Measurements from ENCODE around the gene KRTAP10-10. TPM values are rescaled to one million over a fixed set of nuclear protein-coding genes. Genes with fewer than 3 reads are reported as not detected.
"Not testable (repeated sequence)": the region's sequence is repeated elsewhere in the genome, so short reads cannot be mapped to it uniquely, and the experiment has no call there.

Gene KRTAP10-10
- total RNA-seq, 1 donor from 2014 or later = not detected

DNA sequence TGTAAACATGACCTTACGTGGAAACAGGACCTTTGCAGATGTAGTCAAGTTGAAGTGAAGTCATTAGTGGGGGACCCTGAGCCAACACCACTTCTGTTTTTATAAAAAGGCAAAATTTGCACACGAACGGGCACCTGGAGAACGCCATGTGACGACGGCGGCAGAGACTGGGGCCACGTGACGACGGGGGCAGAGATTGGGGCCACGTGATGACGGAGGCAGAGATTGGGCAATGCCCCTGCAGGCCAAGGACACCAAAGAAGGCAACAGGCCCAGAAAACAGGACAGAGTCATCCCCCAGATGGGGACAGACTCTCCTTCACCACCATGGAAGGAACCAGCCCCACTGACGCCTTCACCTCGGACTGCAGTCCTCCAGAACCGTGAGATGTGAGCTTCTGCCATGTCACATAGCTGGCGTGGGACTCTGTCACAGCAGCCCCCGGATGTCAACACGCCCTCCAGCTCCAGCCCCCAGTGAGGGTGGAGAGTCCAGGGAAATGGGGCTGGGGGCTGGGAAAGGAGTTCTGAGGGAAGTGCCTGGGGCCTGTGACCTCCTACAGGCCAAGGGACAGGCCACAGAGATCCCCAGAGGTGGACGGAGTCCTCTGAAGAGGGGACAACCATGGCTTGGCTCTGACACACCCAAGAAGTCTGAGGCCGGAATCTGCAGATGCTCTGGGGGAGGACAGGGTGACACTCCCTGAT lies 13.3 kb downstream of the KRTAP10-10 start:
- no peak for DNase-seq (ENCODE audit: low read depth in 2 of 2)

DNA sequence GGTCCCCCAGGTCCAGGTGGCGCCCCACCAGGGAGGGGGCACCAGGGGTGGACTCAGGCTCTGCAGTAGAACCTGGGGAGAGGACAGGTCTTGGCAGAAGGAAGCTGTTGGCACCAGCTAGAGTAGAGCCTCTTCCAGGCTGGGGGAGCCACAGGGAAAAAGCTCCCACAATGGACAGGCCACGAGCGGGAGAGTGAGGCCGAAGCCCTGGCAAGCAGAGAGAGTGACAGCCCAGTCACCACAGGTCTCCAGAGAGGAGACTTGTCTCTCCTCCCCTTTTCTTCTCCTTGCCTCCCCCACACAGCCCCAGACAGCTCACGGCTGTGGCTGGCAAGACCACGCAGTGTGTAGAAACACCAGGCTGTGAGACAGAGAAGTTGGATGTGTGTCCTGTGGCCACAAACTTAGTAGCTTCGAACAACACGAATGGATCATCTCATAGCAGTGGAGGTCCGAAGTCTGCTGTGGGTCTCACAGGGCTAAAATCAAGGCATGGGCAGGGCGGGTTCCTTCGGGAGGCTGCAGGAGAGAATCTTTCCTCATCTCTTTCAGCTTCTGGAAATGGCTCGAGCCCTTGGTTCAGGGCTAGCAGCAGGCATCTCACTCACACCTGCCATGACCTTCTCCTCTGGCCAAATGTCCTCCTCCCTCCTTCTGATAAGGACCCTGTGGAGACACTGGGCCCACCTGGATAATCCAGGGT lies 14.0 kb downstream of the KRTAP10-10 start:
- no peak for DNase-seq (ENCODE audit: low read depth in 2 of 2)

DNA sequence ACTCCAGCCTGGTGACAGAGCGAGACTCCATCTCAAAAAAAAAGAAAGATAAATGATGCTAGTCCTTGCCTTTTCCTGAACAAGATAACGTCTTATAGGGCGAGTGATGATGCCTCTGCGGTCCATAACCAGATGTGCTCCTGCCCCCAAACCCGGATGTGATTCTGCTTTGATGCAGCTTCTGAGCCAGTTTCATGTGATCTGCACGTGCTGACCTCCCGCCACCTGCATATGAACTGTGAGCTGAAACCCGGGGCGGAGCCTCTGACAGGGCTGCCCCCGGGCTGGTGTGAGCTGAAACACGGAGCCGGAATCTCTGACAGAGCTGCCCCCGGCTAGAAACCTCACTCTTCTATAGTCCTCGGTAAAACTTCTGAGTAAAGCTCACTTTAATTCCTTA lies 16.0 kb downstream of the KRTAP10-10 start:
- DNase-seq (ENCODE audit: low read depth in 2 of 2) = no peak

DNA sequence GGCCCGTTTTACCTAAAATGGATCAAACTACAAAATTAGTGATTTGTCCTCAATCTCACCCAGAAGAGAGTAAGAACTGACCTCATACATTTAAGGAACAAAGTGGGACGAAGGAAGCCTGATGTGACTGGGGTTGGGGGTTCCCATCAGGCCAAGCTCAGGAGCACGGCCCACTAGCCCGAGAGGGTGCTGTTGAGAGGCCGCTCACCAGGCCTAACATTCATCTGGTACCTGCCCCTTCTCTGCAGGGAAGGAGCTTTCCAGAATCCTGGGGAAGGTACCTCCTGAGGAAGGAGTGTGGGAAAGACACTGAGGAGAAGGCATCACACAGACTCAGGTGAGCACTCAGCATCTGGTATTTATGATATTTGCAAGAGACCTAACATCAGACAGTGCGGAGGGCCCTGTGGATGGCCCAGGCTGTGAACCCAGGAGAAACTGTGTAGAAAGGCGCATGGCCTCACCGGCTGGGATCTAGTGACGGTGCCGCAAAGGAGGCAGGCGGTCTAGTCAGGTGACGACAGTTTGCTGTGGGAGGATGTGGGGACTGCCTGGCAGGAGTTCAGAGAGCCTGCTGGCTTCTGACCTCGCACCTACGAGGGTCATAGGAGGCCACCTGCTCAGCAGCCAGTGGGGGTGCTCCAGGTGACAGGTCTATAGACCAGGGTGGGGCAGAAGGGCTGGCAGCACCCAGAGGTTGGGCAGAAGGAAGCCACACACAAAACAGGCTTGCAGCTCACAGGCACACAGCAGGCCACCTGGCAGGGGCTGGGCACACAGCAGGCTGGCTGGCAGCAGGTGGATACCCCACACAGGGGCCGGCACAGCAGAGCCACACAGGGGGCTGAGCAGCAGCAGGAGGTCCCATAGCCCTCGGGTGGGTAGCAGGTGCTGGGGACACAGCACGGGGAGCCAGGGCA lies 16.8 kb downstream of the KRTAP10-10 start:
- DNase-seq (ENCODE audit: low read depth in 2 of 2) = no peak

DNA sequence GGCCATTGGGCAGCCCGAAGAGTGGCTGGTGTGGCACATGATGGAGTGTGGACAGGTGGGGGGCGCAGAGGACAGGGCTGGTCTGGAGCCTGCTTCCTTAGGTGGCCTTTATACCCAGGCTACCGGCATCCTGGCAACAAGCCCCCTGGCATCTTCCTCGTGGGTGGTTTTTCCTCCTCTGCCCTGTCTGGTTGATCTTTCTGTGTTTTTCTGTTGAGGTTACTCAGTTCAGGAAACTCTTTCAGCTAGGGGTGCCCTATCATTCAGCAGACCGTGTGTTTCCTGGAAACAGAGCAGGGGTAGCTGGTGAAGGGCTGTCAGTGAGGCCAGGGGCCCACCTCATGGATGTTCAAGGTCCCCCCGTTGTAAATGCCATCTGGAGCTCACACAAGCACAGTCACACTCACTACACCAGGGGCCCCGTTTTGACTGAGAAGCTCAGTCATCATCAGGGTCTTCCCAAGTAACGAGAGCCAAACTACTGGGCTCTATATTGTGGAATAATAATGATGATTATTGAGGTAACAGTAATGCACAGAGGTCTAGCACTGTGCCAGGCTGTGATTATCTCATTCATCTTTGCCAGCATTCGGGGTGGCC lies 17.5 kb downstream of the KRTAP10-10 start, which contains the start of gene KRTAP12-4:
KRTAP12-4 (minus strand) TSS at position 84 of the 600 bp plus-strand sequence; CDS start at position 39, 45 bp downstream.
- no peak for DNase-seq (ENCODE audit: low read depth in 2 of 2)

DNA sequence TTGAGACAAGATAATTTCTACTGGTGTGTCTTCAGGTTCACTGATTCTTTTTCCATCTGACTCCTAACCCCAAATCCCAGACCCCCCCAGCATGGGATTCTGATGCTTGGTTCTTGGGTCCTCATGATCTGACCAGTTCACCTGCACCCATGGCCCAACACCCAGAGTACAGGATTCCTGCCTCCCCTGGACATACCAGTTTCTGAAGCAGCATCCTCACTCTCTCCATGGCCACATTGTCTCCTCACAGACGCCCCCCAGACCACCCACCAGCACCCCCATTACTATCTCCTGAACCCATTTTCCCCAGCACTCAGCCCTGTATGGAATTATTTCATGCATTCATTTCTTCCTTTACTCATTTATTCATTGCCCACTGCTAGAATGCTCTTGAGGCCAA lies 19.7 kb downstream of the KRTAP10-10 start:
- DNase-seq (ENCODE audit: low read depth in 2 of 2) = no peak

DNA sequence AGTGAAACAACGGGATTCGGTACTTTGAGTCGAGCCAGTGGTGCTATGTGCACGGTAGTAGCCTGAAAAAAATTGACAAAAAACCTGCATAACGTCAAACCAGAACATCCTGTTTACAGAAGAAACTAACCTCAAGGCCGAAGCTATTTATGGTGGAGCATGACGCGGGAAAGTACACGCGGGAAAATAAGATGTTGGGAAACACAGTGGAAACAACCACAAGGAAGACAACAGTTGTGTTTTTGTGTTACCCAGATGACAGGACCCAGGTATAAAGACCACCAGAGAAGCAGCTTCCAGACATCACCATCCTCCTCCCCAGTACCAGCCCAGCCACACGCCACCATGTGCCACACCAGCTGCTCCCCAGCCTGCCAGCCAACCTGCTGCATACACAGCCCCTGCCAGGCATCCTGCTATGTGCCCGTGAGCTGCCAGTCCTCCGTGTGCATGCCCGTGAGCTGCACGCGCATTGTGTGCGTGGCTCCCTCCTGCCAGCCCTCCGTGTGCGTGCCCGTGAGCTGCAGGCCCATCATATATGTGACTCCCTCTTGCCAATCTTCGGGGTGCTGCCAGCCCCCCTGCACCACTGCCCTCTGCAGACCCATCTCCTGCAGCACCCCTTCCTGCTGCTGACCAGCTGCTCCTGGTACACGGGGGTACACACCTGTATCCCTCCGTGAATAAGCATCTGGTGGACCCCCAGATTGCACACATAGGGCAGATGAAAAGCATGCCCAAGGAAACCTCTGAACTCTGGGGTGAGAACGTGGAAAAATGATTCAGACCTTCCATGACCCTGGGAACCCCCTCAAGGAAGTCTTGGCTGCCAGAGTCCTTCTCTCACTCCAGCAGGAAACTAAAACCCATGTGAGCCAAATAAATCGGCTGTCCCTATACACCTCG lies 20.7 kb downstream of the KRTAP10-10 start, which contains the start of gene KRTAP12-3:
KRTAP12-3 (plus strand) TSS at position 298 of the 906 bp plus-strand sequence; CDS start at position 346, 48 bp downstream.
- no peak for DNase-seq (ENCODE audit: low read depth in 2 of 2)

DNA sequence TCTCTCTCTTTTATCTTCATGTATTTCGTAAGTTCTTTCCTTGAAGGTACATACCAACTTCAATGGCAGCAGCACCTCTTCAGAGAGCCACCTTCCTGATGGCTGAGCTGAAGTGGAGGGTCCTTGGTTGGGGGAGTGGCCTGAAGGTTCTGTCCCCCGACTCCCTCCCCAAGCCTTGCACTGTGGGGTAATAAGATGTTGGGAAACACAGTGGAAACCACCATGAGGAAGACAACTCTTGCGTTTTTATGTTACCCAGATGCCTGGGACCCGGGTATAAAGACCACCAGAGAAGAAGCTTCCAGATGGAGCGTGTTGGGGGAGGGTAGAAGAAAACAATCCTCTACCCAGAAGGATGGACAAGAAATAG lies 21.4 kb downstream of the KRTAP10-10 start:
- no peak for DNase-seq (ENCODE audit: low read depth in 2 of 2)

DNA sequence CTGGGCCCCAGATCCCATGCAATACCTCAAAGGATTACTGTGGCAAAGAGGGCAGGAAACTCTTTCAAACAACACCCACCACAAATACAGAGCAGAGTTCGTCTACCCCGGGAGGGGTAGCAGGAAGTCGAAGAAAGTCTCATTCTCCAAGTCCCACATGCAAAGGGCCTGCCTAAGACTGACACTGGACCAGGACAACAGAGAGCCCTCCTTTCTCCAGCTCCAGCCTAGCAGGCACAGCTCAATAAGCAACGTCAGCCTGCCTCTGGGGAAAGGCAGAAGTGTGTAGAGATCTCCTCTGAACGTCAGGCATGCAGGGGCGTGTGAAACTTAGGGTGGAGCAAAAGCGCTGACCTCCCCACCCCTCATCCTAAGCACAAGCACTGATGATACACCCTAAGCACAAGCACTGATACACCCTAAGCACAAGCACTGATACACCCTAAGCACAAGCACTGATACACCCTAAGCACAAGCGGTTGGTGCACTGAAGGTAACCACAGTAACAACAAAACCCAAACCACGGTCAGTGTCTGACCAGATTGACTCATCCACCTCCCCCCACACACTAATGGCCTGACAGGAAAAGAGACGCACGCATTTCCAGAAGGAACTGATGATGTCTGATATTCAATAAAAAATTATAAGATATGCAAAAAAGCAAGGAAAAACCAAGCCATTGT lies 21.9 kb downstream of the KRTAP10-10 start:
- no peak for DNase-seq (ENCODE audit: low read depth in 2 of 2)

DNA sequence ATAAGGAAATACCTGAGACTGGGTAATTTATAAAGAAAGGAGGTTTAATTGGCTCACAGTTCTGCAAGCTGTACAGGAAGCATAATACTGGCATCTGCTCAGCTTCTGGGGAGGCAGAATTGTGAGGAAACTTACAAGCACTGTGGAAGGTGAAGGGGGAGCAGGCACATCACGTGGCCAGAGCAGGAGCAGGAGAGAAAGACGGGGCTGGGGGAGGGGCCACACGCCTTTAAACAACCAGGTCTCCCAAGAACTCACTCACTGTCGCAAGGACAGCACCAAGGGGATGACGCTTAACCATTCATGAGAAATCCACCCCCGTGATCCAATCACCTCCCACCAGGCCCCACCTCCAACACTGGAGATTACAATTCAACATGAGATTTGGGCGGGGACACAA lies 24.4 kb downstream of the KRTAP10-10 start:
- DNase-seq (ENCODE audit: low read depth in 2 of 2) = not testable (repeated sequence)

DNA sequence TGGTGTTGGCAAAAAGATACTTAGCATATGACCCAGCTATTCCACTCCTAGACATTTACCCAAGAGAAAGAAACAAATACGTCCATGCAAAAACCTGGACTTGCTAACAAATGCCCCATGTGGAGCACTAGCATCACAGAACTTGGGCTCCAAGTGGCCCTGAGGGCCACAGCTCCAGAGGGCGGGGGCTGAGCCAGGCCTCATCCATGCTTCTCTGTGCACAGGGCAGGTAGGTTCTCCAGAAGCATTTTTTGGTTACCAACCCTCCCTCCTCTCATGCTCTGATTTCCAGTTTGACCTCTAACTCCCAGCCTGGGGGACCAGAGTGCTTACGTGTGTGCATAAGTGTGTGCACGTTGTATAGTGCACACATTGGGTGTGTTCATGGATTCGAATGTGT lies 27.5 kb downstream of the KRTAP10-10 start:
- DNase-seq (ENCODE audit: low read depth in 2 of 2) = no peak

DNA sequence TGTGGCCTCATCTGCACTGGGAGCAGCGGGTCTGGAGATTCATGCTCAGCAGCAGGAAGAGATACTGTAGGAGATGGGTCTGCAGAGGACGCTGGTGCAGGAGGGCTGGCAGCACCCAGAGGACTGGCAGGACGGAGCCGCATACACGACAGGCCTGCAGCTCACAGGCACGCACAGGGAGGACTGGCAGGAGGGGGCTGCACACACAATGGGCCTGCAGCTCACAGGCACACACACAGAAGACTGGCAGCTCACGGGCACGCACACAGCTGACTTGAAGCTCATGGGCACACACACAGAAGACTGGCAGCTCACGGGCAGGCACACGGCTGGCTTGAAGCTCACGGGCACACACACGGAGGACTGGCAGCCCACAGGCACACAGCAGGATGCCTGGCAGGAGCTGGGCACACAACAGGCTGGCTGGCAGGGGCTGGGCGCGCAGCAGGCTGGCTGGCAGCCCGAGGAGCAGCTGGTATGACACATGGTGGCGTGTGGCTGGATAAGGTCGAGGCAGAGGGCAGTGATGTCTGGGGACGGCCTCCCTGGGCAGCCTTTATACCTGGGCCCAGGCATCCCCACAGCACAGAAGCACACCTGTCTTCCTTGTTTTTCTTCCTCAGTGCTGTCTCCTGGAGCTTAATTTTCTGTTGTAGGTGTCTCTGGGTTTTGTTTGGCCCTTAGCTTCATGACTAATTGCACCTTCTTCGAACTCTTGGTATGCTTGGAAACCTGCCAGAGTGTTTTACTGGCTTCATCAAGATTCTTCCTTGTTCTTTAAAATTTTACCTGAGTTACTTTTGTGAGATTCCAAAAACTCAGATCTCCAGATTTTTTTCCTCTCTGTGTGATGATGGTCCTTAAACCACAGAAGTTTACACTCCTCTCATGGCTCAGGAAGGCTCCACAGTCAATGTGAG lies 29.5 kb downstream of the KRTAP10-10 start, which contains the start of gene KRTAP12-2:
KRTAP12-2 (minus strand) TSS at position 527 of the 920 bp plus-strand sequence; CDS start at position 486, 41 bp downstream.
- no peak for DNase-seq (ENCODE audit: low read depth in 2 of 2)

DNA sequence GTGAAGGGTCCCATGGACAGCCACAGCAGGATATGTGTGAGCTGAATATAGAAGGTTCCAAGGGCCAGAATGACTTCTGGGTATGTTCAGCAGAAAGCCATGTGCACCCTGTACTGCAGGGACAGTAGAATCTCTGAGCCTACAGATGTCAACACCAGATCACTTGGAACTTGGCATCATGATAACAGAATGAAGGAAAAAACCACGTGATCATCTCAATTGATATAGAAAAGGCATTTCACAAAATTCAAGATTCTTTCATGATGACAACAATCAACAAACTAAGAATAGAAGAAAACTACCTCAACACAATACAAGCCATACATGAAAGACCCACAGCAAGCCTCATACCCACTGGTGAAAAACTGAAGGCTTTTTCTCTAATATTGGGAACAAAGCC lies 30.5 kb downstream of the KRTAP10-10 start:
- no peak for DNase-seq (ENCODE audit: low read depth in 2 of 2)

DNA sequence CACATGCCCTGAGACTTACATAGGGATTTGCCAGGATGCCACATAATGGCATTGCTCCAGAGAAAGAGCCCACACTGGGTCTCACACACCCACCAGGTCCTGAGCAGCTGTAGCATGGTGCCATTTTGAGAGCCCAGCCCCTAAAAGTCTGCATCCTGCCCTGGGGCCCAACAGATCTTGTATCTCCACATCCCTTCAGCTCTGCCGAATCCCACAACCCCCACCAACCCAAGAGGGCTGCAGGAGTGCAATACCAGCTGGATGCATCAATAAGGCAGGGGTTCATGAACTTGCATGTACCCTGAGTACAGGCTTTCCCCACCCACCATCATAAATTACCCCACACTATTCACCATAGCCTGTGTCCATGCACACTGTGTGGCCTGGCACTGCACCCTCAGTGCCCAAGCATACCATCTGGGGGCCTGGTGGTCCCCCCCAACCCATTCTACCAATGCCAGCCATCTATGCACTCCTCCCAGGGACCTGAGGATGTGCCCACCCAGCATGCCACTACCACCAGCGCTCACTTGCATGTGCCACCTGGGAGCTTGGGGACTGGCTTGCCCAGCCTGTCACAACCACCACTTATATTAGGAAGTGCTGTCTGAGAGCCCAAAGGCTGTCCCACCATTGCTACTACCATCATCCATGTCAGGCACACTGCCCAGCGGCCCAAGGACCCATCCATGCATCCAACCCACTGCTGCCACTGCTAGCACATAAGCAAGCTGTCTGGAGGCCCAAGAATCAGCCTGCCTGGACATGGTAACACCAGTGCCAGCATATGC lies 33.7 kb downstream of the KRTAP10-10 start:
- DNase-seq (ENCODE audit: low read depth in 2 of 2) = no peak

DNA sequence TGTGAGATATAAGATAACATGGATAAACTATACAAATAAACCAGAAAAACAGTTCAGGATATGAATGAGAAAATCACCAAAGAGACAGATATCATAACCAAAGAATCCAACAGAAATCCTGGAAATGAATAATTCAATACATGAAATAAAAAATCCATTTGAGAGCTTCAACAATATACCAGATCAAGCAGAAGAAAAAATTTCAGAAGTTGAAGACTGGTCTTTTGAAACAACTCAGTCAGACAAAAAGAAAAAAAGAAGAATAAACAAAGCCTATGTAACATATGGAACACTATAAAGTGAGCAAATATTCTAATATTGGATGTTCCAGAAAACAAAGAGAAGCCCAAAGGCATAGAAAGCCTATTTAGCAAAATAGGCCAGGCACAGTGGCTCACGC lies 34.8 kb downstream of the KRTAP10-10 start:
- DNase-seq (ENCODE audit: low read depth in 2 of 2) = no peak

DNA sequence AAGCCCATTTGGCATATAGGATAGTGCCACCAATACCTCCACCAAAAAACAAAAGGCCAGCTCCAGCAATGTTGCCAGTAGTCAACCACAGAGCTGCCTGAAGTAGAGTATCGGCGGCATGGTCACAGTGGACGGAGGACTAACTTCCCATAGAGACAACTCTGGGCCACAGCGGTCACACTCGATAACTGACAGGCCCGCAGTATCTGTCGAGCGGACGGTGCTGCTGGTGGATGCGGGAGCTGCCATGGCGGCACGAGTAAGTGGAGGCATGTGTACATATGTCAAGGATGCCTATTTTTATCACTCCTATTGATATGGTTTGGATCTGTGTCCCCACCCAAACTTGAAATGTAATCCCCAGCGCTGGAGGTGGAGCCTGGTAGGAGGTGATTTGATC lies 40.7 kb downstream of the KRTAP10-10 start:
- no peak for DNase-seq (ENCODE audit: low read depth in 2 of 2)

DNA sequence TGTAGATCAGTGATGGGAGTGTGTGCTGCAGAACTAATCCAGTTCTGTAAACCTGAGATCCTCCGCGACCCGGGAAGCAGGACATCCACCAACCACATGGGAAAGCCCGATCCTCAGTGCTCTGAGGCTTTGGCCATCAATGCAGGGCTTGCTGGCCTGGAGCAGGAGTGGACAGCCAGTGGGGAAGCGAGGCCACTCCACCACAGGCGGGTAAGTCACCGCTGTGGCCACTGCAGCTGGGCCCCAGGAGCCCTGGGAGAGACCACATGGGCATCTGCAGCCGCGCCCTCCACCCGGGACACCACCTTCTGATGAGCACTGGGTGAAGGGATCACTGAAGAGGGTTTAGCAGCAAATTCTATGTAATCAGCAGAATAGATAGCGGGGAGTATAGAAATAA lies 44.0 kb downstream of the KRTAP10-10 start:
- no peak for DNase-seq (ENCODE audit: low read depth in 2 of 2)

Measured in dermis microvascular lymphatic vessel endothelial cell (primary cell).